NCI-H2171 treated with DMSO at 0.1 percent for 48 hours (cell line): ENCODE measurements around the gene SRP54.
"Not testable (repeated sequence)": the region's sequence is repeated elsewhere in the genome, so short reads cannot be mapped to it uniquely, and the experiment has no call there.

Source experiments
- DNase-seq: peaks from one replicate; lab custom pipeline; 2025; lab: John Stamatoyannopoulos, UW

The SRP54 gene

DNA sequence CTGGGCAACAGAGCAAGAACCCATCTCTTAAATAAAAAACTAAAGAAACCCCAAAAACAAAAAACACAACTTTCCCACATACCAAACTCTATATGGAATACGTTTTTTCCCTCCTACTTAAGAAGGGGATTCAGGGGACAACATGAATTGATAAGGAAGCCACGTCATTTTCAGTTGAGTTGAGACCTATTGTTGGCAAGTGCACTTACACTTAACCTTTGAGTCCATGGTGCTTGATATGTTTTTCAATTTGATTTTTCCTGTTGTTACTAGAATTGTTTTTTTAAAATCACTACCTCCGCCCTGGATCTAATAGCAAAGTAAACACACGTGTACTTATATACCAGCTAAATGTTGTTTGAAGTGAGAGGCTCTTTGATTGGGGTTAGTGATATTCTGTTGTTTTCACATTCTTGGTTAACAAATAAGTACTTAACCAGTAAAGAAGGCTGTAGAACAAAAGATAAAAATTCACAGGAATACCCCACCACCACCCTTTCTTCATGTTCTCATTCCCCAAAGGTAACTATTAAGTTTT, 65.3 kb downstream of the SRP54 start:
- no peak for DNase-seq

DNA sequence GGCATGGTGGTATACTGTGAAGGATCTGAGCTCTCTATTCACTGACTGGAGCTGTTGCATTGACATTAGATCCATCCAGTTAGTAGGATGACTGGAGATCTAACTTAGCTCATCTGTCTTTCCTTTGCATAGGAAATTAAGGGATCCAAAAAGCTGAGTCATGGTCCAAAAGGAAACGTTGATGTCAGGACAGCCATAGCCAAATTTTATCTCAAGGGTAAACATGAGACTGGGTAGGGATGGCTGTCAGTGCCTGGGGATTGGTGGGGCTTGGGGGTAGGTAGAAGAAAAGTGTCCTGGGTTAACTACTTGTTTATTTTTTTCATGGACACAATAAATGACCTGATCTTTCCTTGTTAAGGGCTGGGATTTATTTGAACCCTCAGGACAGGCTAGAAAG, 67.9 kb downstream of the SRP54 start:
- no peak for DNase-seq

DNA sequence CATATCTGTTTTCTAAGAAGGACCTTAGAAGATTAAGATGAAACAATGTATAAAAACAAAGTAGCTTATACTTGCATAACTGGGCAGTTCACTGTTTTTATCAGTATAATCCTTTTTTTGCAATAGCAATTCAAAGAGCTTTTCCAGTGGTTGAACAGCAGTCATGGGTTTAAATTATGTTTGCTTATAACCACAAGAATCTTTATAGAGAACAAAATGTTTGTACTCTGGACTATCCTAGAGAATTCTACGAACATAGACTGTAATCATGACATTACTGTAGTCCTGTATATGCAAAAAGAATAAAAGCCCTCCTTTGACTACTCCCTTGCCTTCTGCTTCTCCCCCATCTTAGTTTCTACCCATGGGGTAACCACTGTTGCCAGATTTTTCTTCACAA, 69.0 kb downstream of the SRP54 start:
- no peak for DNase-seq

DNA sequence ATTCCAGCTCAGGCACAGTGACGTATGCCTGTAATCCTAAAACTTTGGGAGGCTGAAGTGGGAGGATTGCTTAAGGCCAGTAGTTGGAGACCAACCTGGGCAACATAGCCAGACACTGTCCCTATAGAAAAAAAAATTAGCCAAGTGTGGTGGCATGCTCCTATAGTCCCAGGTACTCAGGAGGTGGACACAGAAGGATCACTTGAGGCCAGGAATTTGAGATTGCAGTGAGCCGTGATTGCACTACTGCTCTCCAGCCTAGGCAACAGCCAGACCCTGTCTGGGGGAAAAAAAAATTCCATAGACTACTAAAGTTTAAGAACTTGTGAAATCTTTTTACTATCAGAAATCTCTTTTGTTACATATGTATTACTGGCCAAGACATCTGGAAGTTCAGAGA, 69.8 kb downstream of the SRP54 start:
- no peak for DNase-seq

DNA sequence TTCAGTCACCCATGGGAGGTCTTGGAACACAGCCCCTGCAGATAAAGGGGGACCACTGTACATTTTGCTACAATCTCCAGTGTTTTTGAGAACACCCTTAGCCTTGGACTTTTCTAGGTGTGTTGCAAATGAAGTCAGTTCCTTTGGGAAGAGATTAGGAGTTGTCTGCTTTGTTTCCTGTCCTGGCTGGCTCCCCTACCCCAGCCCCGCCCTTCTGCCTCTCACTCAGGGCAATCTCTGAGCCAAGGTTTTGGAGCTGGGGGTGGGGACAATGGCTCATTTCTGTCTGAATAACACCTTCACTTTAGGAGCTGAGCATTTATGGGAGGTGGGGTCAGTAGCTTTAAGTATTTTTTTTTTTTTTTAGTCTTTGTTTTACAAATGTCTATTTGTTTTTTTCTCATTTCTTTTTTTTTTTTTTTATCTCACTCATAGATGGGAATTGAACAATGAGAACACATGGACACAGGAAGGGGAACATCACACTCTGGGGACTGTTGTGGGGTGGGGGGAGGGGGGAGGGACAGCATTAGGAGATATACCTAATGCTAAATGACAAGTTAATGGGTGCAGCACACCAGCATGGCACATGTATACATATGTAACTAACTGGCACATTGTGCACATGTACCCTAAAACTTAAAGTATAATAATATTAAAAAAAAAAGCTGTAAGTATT, 78.5 kb downstream of the SRP54 start:
- DNase-seq = not testable (repeated sequence)

DNA sequence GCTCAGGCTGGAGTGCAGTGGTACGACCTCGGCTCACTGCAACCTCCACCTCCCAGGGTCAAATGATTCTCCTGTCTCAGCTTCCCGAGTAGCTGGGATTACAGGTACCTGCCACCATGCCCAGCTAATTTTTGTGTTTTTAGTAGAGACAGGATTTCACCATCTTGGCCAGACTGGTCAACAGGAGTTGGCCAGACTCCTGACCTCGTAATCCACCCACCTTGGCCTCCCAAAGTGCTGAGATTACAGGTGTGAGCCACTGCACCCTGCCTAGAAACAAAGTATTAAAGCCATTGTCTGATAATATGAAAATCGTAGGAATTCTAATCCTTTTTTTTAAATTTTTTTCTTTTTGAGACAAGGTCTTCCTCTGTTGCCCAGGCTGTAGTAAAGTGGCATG, 82.9 kb downstream of the SRP54 start:
- not testable (repeated sequence) for DNase-seq

DNA sequence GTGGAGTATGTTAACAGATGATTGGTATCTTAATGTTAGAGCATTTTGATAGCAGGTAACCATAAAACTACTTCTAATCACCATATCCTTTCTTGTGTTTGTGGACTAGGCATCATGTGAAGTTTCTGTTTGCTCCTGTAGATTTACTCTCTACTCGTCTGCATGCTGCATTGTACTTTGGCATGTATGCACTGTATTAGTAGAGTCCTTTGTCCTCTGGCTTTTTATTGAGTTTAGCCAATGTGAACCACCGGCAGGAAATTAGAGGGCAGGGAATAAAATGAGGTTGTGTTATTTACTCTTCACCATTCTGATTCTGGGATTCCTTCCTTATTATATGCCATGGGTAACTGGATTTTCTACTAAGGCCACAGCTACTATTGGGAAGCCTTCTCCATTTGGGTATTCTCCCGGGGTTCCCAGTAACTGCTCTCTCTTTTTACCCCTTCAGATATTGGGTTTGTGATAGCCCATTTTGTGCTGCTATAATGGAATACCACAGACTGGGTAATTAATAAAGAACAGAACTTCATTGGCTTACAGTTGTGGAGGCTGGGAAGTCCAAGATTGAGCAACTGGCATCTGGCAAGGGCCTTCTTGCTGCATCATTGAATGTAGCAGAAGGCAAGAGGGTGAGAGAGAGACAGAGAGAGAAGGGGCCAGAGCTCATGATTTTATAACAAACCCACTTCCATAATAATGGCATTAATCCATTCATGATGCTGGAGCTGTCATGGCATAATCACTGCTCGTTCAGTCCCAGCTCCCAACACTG, 85.6 kb downstream of the SRP54 start:
- no peak for DNase-seq

DNA sequence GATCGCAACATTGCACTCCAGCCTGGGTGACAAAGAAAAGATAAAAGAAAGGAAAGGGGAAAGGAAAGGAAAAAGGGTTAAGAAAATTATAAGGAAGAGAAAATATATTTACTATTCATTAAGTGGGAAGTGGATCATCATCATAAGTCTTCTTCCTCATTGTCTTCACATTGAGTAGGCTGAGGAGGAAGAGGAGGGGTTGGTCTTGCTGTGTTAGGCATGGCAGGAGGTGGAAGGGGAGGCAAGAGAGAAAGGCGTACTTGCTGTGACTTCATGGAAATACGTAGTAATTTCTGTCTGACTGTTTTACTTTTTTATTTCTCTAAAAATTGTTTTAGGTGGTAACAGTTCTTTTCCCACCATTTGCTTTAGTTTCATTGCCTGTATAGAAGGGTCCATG, 89.4 kb downstream of the SRP54 start:
- no peak for DNase-seq

DNA sequence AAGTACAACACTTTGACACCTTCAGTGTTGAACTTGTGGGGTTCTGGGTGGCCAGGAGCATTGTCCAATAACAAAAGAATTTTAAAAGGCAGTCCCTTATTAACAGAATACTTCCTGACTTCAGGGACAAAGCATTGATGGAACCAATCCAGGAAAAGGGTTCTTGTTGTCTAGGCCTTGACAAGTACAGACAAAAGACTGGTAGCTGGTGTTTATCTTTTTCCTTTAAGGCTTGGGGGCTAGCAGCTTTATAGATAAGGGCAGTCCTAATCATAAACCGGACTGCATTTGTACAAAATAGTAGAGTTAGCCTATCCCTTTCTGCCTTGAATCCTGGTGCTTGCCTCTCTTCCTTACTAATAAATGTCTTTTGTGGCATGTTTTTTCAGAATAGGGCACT, 90.7 kb downstream of the SRP54 start:
- no peak for DNase-seq

DNA sequence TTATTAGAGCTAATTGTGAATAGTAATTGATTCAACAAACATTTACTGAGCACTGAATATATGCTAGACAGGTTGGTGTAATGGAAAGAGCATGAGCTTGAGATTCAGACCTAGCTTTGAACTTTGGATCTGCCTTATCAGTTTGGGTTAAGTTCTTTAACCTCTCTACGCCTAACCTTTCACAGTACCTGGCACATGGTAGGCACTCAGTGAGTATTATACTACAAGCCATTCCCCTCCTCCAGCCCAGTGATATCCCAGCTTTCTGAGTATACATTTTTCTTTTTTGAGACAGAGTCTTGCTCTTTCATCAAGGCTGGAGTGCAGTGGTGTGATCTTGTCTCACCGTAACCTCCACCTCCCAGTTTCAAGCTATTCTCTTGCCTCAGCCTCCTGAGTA, 95.3 kb downstream of the SRP54 start:
- DNase-seq = no peak
